Epithelial cell of esophagus (primary cell): Measurements from ENCODE around the gene SREBF1.

Experiments used
- DNase-seq: peaks from one replicate; pipeline ENCODE4 v3.0.0; 2010; ENCODE audit warnings: low read depth
- H3K4me3 ChIP-seq: 2 replicates; pipeline ENCODE4 v1.5.1; 2011; ENCODE audit warnings: mild to moderate bottlenecking, low read length, control low read depth
- CTCF ChIP-seq: IDR thresholded peaks from 2 replicates; pipeline ENCODE4 v1.5.1; 2011; ENCODE audit warnings: low read depth, mild to moderate bottlenecking, low read length, control low read depth, inconsistent platforms; ENCODE audit not compliant: insufficient read depth; ENCODE audit errors: missing control alignments

Gene SREBF1

GRCh38 chr17:17823433-17824118 lies 13.2 kb downstream of the SREBF1 start:
- H3K4me3 ChIP-seq, result peak overlapping the region; percentile 78
- peak; percentile 88 for DNase-seq
- no peak for TF ChIP-seq CTCF

- no peak for DNase-seq
- peak overlapping the region; percentile 78 for H3K4me3 ChIP-seq
- TF ChIP-seq CTCF, result no peak
These were observed 14.2 kb downstream of the SREBF1 start for GRCh38 chr17:17822616-17823015.

- no peak for DNase-seq
- TF ChIP-seq CTCF, result no peak
These were observed 14.6 kb downstream of the SREBF1 start for GRCh38 chr17:17822189-17822588.

GRCh38 chr17:17820463-17821158 lies 16.2 kb downstream of the SREBF1 start:
- TF ChIP-seq CTCF, result no peak

More at GRCh38 chr17:17822189-17822588, 14.6 kb downstream of the SREBF1 start:
- peak overlapping the region; percentile 78 for H3K4me3 ChIP-seq

GRCh38 chr17:17820046-17820445 lies 16.7 kb downstream of the SREBF1 start:
- no peak for DNase-seq
- TF ChIP-seq CTCF, result no peak
- H3K4me3 ChIP-seq, result peak overlapping the region; percentile 78

More at GRCh38 chr17:17820463-17821158, 16.2 kb downstream of the SREBF1 start:
- no peak for DNase-seq
- peak overlapping the region; percentile 78 for H3K4me3 ChIP-seq

- peak; percentile 93 for DNase-seq
These were observed 17.2 kb downstream of the SREBF1 start for GRCh38 chr17:17819561-17819995.

More at GRCh38 chr17:17819561-17819995, 17.2 kb downstream of the SREBF1 start:
- TF ChIP-seq CTCF, result no peak
- H3K4me3 ChIP-seq, result no peak overlapping the region
